ENCODE results near the gene OTUD5. TPM values are rescaled to one million over a fixed set of nuclear protein-coding genes. Genes with fewer than 3 reads are reported as not detected.
"Not testable (repeated sequence)": the region's sequence is repeated elsewhere in the genome, so short reads cannot be mapped to it uniquely, and the experiment has no call there.

The OTUD5 gene
- total RNA-seq, 1 experiment from 2014 or later, result 26.4 TPM

DNA sequence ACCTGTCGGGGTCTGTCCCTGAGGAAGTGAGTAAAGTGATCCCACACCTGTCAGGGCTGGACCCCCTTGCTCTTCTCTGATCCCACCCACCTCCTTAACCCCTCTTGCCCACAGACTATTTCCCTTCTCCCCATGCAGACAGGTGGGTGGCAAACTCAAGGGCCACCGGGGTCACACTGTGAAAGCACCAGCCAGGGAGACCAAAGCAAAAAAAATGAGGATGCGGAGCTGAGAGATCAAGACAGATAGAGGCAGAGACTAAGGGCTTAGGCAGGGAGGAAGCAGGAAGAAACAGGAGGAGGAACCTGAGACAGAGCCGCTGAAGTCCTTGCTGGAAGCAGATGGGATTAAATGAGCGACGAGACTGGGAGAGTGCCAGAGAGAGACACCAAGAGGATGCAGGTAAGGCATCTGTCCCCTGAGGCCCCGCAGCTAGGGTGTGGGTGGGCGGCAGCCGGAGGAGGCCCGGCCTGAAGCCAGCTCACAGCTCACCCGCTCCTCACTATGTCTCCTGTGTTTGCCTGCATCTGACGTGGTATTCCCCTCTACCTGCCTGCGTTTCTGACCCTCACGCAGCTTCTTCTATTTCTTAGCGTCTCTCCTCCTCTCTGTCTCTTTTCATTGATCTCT is 67.0 kb downstream of the OTUD5 start:
- DNase-seq (ENCODE audit: low spot score), result no peak

DNA sequence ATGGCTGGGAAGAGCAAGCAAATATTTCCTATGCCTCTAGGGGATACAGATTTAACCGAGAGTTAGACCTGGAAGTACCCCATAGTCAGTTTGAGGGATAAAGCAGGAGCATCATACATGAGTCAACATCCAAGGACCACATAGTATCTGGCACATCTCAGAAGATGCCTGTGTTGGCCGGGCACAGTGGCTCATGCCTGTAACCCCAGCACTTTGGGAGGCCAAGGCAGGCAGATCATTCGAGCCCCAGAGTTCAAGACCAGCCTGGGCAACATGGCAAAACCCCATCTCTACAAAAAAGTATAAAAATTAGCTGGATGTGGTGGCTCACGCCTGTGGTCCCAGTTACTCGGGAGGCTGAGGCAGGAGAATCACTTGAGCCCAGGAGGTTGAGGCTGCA is 70.8 kb downstream of the OTUD5 start:
- not testable (repeated sequence) for DNase-seq (ENCODE audit: low spot score)

DNA sequence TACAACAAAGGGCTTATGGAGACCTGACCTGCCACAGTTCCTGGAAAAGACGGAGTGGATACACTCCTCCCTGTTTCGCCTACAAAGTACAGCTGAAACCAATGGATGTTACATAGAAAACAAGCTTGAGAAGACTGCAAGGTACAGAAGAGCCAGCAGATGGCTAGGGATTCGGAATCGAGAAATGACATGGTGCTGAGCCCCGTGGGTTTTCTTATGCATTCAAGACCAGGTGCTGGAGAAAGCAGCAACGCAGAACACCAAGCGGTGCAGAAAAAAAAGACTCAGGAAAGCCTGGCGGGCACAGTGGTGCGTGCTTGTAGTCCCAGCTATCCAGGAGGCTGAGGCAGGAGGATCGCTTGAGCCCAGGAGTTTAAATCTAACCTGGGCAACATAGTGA is 73.7 kb downstream of the OTUD5 start:
- DNase-seq (ENCODE audit: low spot score), result no peak

- not testable (repeated sequence) for DNase-seq (ENCODE audit: low spot score)
Observed at GRCh38 chrX:48876944-48877343, 80.5 kb downstream of the OTUD5 start.

Other genes with a start within 250 kb of the OTUD5 start
- not detected in 2 replicates for gene GLOD5, start 195.9 kb downstream of the OTUD5 start, total RNA-seq (2014; rRNA removed; shearing (Covaris generic))
- not detected in 2 replicates for gene GATA1, start 171.0 kb downstream of the OTUD5 start, total RNA-seq (2014; rRNA removed; shearing (Covaris generic))
- gene HDAC6, start 155.5 kb downstream of the OTUD5 start, total RNA-seq (2014; rRNA removed; shearing (Covaris generic)), result 38.8 and 41.5 TPM in 2 replicates
- gene ERAS, start 131.1 kb downstream of the OTUD5 start, total RNA-seq (2014; rRNA removed; shearing (Covaris generic)), result not detected in 2 replicates
- 15.3 and 16.5 TPM in 2 replicates for gene PCSK1N, start 122.0 kb downstream of the OTUD5 start, total RNA-seq (2014; rRNA removed; shearing (Covaris generic))
- 67.2 and 73.1 TPM in 2 replicates for gene TIMM17B, start 59.8 kb downstream of the OTUD5 start, total RNA-seq (2014; rRNA removed; shearing (Covaris generic))
- gene PQBP1, start 59.7 kb downstream of the OTUD5 start, total RNA-seq (2014; rRNA removed; shearing (Covaris generic)), result 57.4 and 59.2 TPM in 2 replicates
- gene SLC35A2, start 46.0 kb downstream of the OTUD5 start, total RNA-seq (2014; rRNA removed; shearing (Covaris generic)), result 18.9 and 32.6 TPM in 2 replicates
- 0.59 and 0.74 TPM in 2 replicates for gene PIM2, start 38.6 kb downstream of the OTUD5 start, total RNA-seq (2014; rRNA removed; shearing (Covaris generic))
- gene KCND1, start 14.2 kb upstream of the OTUD5 start, total RNA-seq (2014; rRNA removed; shearing (Covaris generic)), result 0.67 and 0.91 TPM in 2 replicates
- 15.9 and 18.3 TPM in 2 replicates for gene GRIPAP1, start 44.7 kb upstream of the OTUD5 start, total RNA-seq (2014; rRNA removed; shearing (Covaris generic))
- gene TFE3, start 85.8 kb upstream of the OTUD5 start, total RNA-seq (2014; rRNA removed; shearing (Covaris generic)), result 49.8 and 64.1 TPM in 2 replicates
- 0.14 TPM in 1 of 2 replicates, not detected in the other for gene CCDC120, start 101.4 kb upstream of the OTUD5 start, total RNA-seq (2014; rRNA removed; shearing (Covaris generic))
- 11.7 and 12.6 TPM in 2 replicates for gene PRAF2, start 116.4 kb upstream of the OTUD5 start, total RNA-seq (2014; rRNA removed; shearing (Covaris generic))
- 47.5 and 64.6 TPM in 2 replicates for gene WDR45, start 122.3 kb upstream of the OTUD5 start, total RNA-seq (2014; rRNA removed; shearing (Covaris generic))
- 41.9 and 42.4 TPM in 2 replicates for gene GPKOW, start 166.1 kb upstream of the OTUD5 start, total RNA-seq (2014; rRNA removed; shearing (Covaris generic))
- gene MAGIX, start 205.2 kb upstream of the OTUD5 start, total RNA-seq (2014; rRNA removed; shearing (Covaris generic)), result 0.36 and 1.8 TPM in 2 replicates
- 70.3 and 80.8 TPM in 2 replicates for gene PLP2, start 214.3 kb upstream of the OTUD5 start, total RNA-seq (2014; rRNA removed; shearing (Covaris generic))
- 2.8 and 2.9 TPM in 2 replicates for gene PRICKLE3, start 228.8 kb upstream of the OTUD5 start, total RNA-seq (2014; rRNA removed; shearing (Covaris generic))
- gene SYP, start 242.6 kb upstream of the OTUD5 start, total RNA-seq (2014; rRNA removed; shearing (Covaris generic)), result 0.05 and 0.48 TPM in 2 replicates